K562 (cell line): Measurements from ENCODE around the gene MMP7. TPM values are rescaled to one million over a fixed set of nuclear protein-coding genes. Genes with fewer than 3 reads are reported as not detected.

Experiments used
- ATAC-seq: fragments of 200-7000 bp; cut with Tn5 transposase; 3 replicates; pipeline ENCODE4 v1.9.1; 2020; ENCODE audit warnings: moderate library complexity
- BruUV-seq: library from RNA; stranded (reverse); fragments of 400-500 nt; replicated peaks from 2 replicates; lab custom pipeline; 2021; lab: Mats Ljungman, UMichigan
- CTCF ChIA-PET: fragments of 300-600 bp; formaldehyde crosslinking; extraction: SDS; loops from one replicate; lab custom pipeline; 2021; ENCODE audit warnings: low intra/inter-chr PET ratio; lab: Yijun Ruan, JAX
- POLR2A ChIA-PET: fragments of 300-600, 350-650 bp; sonication (Branson Sonifier 250); formaldehyde crosslinking; extraction: SDS; loops from one replicate; lab custom pipeline; 2021; ENCODE audit warnings: antibody characterized with exemption, inconsistent platforms; lab: Yijun Ruan, JAX
- DNase-seq, 4 experiments: peaks; one replicate each; pipeline versions ENCODE4 v3.0.0 to v3.0.0-alpha.2; 2011 to 2018; ENCODE audit warnings: low spot score in 3 of 4, mixed read lengths in 3 of 4; ENCODE audit errors: extremely low read depth in 1 of 4
- FAIRE-seq: peaks from 2 replicates; lab custom pipeline; 2011; peaks lifted over from hg19 to GRCh38; lab: Jason Lieb, UNC
- H2AFZ ChIP-seq: 2 replicates; pipeline ENCODE4 v1.6.0; 2011; ENCODE audit warnings: low read depth, low read length, control low read depth, inconsistent platforms
- H3K27ac ChIP-seq: fragments of 200-600 bp; 3 replicates; pipeline ENCODE4 v1.8.0; 2011; ENCODE audit warnings: low read depth, mild to moderate bottlenecking, control low read depth, inconsistent platforms, low read length, moderate library complexity, mixed read lengths; ENCODE audit errors: extremely low read depth
- H3K27me3 ChIP-seq, 2 experiments: fragments of 300-600 bp in 1 of 2; 2 replicates in 1 of 2; 3 replicates in 1 of 2; pipeline versions ENCODE4 v1.6.0 to v1.8.0; 2011; ENCODE audit warnings: inconsistent platforms in 2 of 2, low read length in 2 of 2, mild to moderate bottlenecking in 1 of 2, mixed read lengths in 1 of 2, moderate library complexity in 1 of 2; ENCODE audit not compliant: control insufficient read depth in 2 of 2, insufficient read depth in 2 of 2
- H3K36me3 ChIP-seq: fragments of 300-600 bp; 3 replicates; pipeline ENCODE4 v1.8.0; 2011; ENCODE audit warnings: mild to moderate bottlenecking, low read length, inconsistent platforms; ENCODE audit not compliant: control insufficient read depth, insufficient read depth
- H3K4me1 ChIP-seq, 2 experiments: fragments of 200-600 bp in 1 of 2; replicated peaks in 1 of 2; 2 replicates in 1 of 2; 3 replicates in 1 of 2; pipeline versions ENCODE4 v1.5.1 to v1.8.0; 2011; ENCODE audit warnings: inconsistent platforms in 2 of 2, low read length in 2 of 2, mild to moderate bottlenecking in 1 of 2, mixed read lengths in 1 of 2, moderate library complexity in 1 of 2; ENCODE audit not compliant: control insufficient read depth in 2 of 2, insufficient read depth in 2 of 2
- H3K4me2 ChIP-seq: 2 replicates; pipeline ENCODE4 v1.6.1; 2011; ENCODE audit warnings: low read length, control low read depth, inconsistent platforms, mixed read lengths; ENCODE audit not compliant: insufficient read depth
- H3K4me3 ChIP-seq: fragments of 200-600 bp; sonication (generic), shearing (Covaris generic); 2 replicates; pipeline ENCODE4 v1.5.1; 2016; ENCODE audit warnings: control low read depth, inconsistent platforms
- H3K79me2 ChIP-seq: fragments of 200-600 bp; 3 replicates; pipeline ENCODE4 v1.8.0; 2011; ENCODE audit warnings: low read length, inconsistent platforms; ENCODE audit not compliant: control insufficient read depth, insufficient read depth
- H3K9ac ChIP-seq, 2 experiments: 2 replicates each; pipeline versions ENCODE4 v1.6.0 to v1.6.1; 2011; ENCODE audit warnings: low read depth in 2 of 2, low read length in 2 of 2, control low read depth in 1 of 2, inconsistent platforms in 1 of 2, mild to moderate bottlenecking in 1 of 2, mixed read lengths in 1 of 2; ENCODE audit not compliant: insufficient read depth in 1 of 2
- H3K9me1 ChIP-seq: one replicate; pipeline ENCODE4 v1.6.0; 2011; ENCODE audit warnings: inconsistent platforms, mild to moderate bottlenecking, low read length, moderate library complexity; ENCODE audit not compliant: control insufficient read depth, insufficient read depth
- H3K9me3 ChIP-seq: replicated peaks from 2 replicates; pipeline ENCODE4 v1.5.1; 2011; ENCODE audit warnings: low read depth, low read length, inconsistent platforms; ENCODE audit not compliant: control insufficient read depth, insufficient read depth
- H4K20me1 ChIP-seq: replicated peaks from 2 replicates; pipeline ENCODE4 v1.6.1; 2011; ENCODE audit warnings: low read length, inconsistent platforms, mixed read lengths; ENCODE audit not compliant: control insufficient read depth, insufficient read depth
- ELF4 ChIP-seq: fragments of 450-650 bp; formaldehyde crosslinking; IDR thresholded peaks from 2 replicates; pipeline ENCODE4 v1.4.0; 2022; ENCODE audit warnings: missing genetic modification characterization
- GATAD2A ChIP-seq: fragments of 450-650 bp; IDR thresholded peaks from 2 replicates; pipeline ENCODE4 v1.6.1; 2017
- KDM5B ChIP-seq: fragments of 200-600 bp; sonication (generic); IDR thresholded peaks from 2 replicates; pipeline ENCODE4 v1.6.1; 2012; ENCODE audit warnings: low read depth, mild to moderate bottlenecking, moderate library complexity, low read length, control low read depth, inconsistent platforms; ENCODE audit not compliant: insufficient replicate concordance
- MBD2 ChIP-seq: sonication (generic); IDR thresholded peaks from 2 replicates; pipeline ENCODE4 v1.6.1; 2016; ENCODE audit warnings: low read depth, borderline replicate concordance
- PHB2 ChIP-seq: fragments of 450-650 bp; IDR thresholded peaks from 2 replicates; pipeline ENCODE4 v1.6.1; 2017; ENCODE audit warnings: low read depth
- POU5F1 ChIP-seq: fragments of 150-350 bp; IDR thresholded peaks from 2 replicates; pipeline ENCODE4 v1.6.1; 2014; ENCODE audit warnings: borderline replicate concordance, low read length, low read depth, mild to moderate bottlenecking; ENCODE audit not compliant: partially characterized antibody
- SAFB ChIP-seq: fragments of 200-400 bp; formaldehyde crosslinking; IDR thresholded peaks from 2 replicates; pipeline ENCODE4 v1.6.1; 2017; ENCODE audit warnings: low read depth, low read length, borderline replicate concordance
- WGBS: fragments of 100-300 bp; shearing (Covaris generic); methylation state at CpG from one replicate; pipeline ENCODE4 v1.1.6; 2016; ENCODE audit warnings: low coverage, mixed read lengths; ENCODE audit not compliant: insufficient coverage; ENCODE audit errors: missing lambda C conversion rate; 5-methylcytosine and 5-hydroxymethylcytosine counted together
- in situ Hi-C: fragments of 300-500 bp; cut with MboI; formaldehyde crosslinking; loops from 4 replicates; pipeline ENCODE4 v1.15.0; 2018; ENCODE audit warnings: inconsistent platforms, mixed read lengths
- intact Hi-C: fragments of 100-400 bp; cut with micrococcal nuclease; formaldehyde crosslinking; loops from 2 replicates; pipeline ENCODE4 v1.14.2; 2022
- polyA plus RNA-seq, 8 experiments: library from polyadenylated mRNA; depleted of rRNA in 4 of 8; stranded (reverse) in 5 of 8; unstranded in 3 of 8; fragments of >200 nt; fragmentation: Nextera tagmentation in 2 of 8; fragmentation: Illumina TruSeq in 1 of 8; extraction: Ambion mirVana in 2 of 8; extraction: Trizol in 1 of 8; gene quantifications; 2 replicates each; pipeline versions ENCODE4 v1.2.1 to v1.2.3, GENCODE V29; 2011 to 2014; ENCODE audit warnings: inconsistent platforms in 1 of 8, missing spikeins in 1 of 8
- total RNA-seq, 7 experiments: library from RNA; depleted of rRNA in 6 of 7; stranded (reverse); fragments of >200 nt in 6 of 7; fragmentation: Illumina TruSeq in 2 of 7; extraction: Trizol in 2 of 7; gene quantifications; 2 replicates each; pipeline versions ENCODE4 v1.2.1 to v1.2.3, GENCODE V29; 2011 to 2021; ENCODE audit warnings: low replicate concordance in 1 of 7
- TF ChIP-seq, protein P1 (sequence below): fragments of 250-450 bp; sonication (Bioruptor Pico); IDR thresholded peaks from 2 replicates; pipeline ENCODE4 v1.4.0; 2020; ENCODE audit warnings: mild to moderate bottlenecking, moderate library complexity
- TF ChIP-seq, protein P2 (sequence below): fragments of 200-800 bp; sonication (Bioruptor generic); IDR thresholded peaks from 2 replicates; pipeline ENCODE4 v1.6.1; 2017; ENCODE audit warnings: missing genetic modification characterization, missing compliant biosample characterization
- TF ChIP-seq, protein P3 (sequence below): fragments of 450-650 bp; IDR thresholded peaks from 2 replicates; pipeline ENCODE4 v1.6.1; 2018; ENCODE audit not compliant: partially characterized antibody

The MMP7 gene
- total and polyA plus RNA-seq, 9 of the 15 experiments (the other 6 are each of a cell fraction or from before 2014, with no cell fraction given), result 0.13 TPM; not detected in 8

DNA sequence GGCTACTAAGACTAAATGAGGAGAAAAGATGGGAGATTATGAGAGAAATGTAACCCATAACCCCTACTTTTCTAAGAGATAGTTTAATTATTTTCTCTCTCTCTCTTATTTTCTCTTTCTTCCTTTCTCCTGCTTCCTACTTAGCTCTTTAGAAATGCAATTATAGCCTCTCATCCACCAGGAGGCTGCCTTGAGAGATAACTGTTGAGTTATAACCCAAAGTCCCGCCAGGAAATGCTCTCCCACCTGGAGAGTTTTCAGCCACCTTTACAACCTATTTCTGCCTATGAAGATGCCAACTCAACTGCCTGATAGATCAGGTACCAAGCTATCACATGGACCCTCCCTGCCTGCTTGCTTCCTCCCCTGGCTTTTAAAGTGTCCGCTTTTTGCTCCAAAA is 44.0 kb downstream of the MMP7 start:
- no peak for ATAC-seq
- no peak overlapping the region for H3K4me3 ChIP-seq
- intact Hi-C loops (no loop called here), in situ Hi-C loops (no loop called here)
- no peak overlapping the region for H3K9ac ChIP-seq
- BruUV-seq, result no TSS peak
- no peaks in the 10 kb centered on the region for H3K9me1 ChIP-seq
- peaks cover 2 to 8% of the 10 kb centered on the region in 2 experiments; a peak in 1 of 5 replicates for H3K27me3 ChIP-seq
- no peak for FAIRE-seq
- TF ChIP-seq, protein P1, sequence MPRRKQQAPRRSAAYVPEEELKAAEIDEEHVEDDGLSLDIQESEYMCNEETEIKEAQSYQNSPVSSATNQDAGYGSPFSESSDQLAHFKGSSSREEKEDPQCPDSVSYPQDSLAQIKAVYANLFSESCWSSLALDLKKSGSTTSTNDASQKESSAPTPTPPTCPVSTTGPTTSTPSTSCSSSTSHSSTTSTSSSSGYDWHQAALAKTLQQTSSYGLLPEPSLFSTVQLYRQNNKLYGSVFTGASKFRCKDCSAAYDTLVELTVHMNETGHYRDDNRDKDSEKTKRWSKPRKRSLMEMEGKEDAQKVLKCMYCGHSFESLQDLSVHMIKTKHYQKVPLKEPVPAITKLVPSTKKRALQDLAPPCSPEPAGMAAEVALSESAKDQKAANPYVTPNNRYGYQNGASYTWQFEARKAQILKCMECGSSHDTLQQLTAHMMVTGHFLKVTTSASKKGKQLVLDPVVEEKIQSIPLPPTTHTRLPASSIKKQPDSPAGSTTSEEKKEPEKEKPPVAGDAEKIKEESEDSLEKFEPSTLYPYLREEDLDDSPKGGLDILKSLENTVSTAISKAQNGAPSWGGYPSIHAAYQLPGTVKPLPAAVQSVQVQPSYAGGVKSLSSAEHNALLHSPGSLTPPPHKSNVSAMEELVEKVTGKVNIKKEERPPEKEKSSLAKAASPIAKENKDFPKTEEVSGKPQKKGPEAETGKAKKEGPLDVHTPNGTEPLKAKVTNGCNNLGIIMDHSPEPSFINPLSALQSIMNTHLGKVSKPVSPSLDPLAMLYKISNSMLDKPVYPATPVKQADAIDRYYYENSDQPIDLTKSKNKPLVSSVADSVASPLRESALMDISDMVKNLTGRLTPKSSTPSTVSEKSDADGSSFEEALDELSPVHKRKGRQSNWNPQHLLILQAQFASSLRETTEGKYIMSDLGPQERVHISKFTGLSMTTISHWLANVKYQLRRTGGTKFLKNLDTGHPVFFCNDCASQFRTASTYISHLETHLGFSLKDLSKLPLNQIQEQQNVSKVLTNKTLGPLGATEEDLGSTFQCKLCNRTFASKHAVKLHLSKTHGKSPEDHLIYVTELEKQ (CRISPR knock-in tag), result no peak
- TF ChIP-seq MBD2 (no peak), ELF4 (CRISPR knock-in tag) (no peak), POU5F1 (no peak), GATAD2A (no peak), PHB2 (no peak), KDM5B (no peak), SAFB (no peak)
- TF ChIP-seq, protein P2, sequence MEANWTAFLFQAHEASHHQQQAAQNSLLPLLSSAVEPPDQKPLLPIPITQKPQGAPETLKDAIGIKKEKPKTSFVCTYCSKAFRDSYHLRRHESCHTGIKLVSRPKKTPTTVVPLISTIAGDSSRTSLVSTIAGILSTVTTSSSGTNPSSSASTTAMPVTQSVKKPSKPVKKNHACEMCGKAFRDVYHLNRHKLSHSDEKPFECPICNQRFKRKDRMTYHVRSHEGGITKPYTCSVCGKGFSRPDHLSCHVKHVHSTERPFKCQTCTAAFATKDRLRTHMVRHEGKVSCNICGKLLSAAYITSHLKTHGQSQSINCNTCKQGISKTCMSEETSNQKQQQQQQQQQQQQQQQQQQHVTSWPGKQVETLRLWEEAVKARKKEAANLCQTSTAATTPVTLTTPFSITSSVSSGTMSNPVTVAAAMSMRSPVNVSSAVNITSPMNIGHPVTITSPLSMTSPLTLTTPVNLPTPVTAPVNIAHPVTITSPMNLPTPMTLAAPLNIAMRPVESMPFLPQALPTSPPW (CRISPR knock-in tag), result no peak
- TF ChIP-seq, protein P3, sequence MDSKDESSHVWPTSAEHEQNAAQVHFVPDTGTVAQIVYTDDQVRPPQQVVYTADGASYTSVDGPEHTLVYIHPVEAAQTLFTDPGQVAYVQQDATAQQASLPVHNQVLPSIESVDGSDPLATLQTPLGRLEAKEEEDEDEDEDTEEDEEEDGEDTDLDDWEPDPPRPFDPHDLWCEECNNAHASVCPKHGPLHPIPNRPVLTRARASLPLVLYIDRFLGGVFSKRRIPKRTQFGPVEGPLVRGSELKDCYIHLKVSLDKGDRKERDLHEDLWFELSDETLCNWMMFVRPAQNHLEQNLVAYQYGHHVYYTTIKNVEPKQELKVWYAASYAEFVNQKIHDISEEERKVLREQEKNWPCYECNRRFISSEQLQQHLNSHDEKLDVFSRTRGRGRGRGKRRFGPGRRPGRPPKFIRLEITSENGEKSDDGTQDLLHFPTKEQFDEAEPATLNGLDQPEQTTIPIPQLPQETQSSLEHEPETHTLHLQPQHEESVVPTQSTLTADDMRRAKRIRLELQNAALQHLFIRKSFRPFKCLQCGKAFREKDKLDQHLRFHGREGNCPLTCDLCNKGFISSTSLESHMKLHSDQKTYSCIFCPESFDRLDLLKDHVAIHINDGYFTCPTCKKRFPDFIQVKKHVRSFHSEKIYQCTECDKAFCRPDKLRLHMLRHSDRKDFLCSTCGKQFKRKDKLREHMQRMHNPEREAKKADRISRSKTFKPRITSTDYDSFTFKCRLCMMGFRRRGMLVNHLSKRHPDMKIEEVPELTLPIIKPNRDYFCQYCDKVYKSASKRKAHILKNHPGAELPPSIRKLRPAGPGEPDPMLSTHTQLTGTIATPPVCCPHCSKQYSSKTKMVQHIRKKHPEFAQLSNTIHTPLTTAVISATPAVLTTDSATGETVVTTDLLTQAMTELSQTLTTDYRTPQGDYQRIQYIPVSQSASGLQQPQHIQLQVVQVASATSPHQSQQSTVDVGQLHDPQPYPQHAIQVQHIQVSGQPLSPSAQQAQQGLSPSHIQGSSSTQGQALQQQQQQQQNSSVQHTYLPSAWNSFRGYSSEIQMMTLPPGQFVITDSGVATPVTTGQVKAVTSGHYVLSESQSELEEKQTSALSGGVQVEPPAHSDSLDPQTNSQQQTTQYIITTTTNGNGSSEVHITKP, result no peak
- no peak overlapping the region for H3K27ac ChIP-seq
- H3K79me2 ChIP-seq, result no peaks in the 10 kb centered on the region
- no peak overlapping the region for H2AFZ ChIP-seq
- 0% methylated on average over 2 of the region's 2 CpGs for WGBS
- H4K20me1 ChIP-seq, result no peaks in the 10 kb centered on the region
- no peaks in the 10 kb centered on the region for H3K9me3 ChIP-seq
- POLR2A ChIA-PET, result interaction anchor here (0.6 kb wide), 1 partner anchor 35 kb away, joined by 3 read pairs; no protein-coding TSS in a partner anchor
- 0 out of 5 replicates have a peak, but pooled peaks cover 0 to 1% of the 10 kb centered on the region in 2 experiments for H3K4me1 ChIP-seq
- H3K36me3 ChIP-seq, result no peaks in the 10 kb centered on the region
- no peak for DNase-seq
- H3K4me2 ChIP-seq, result no peak overlapping the region
- CTCF ChIA-PET, result no interaction called here
